NCI-H2107 (cell line): ENCODE results near the gene SAG.

ENCODE experiments used
- DNase-seq: peaks from one replicate; lab custom pipeline; 2025; lab: John Stamatoyannopoulos, UW

SAG gene

DNA sequence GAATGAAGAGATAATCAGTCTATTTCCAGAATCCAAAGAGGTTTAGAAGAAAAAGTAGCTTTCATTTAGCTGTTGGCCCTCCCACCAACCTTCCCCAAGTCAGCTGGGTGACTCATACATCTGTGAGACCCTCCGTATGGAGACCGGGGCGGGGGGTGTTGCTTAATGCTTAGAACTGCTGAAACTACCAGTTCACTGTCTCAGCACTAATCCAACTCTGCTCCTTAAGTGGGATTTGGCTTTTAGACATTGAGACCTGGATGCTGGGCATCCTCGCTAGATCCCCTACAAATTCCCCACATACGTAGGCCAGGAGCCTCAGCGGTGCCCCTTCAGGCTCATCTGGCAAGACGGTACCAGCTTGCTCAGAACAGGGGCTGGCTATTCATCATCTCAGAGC lies at the start of gene SAG:
Gene SAG (plus strand): TSS at position 252 of the 400 bp plus-strand sequence. CDS start 1,374 bp downstream, outside the sequence.
- DNase-seq = no peak

DNA sequence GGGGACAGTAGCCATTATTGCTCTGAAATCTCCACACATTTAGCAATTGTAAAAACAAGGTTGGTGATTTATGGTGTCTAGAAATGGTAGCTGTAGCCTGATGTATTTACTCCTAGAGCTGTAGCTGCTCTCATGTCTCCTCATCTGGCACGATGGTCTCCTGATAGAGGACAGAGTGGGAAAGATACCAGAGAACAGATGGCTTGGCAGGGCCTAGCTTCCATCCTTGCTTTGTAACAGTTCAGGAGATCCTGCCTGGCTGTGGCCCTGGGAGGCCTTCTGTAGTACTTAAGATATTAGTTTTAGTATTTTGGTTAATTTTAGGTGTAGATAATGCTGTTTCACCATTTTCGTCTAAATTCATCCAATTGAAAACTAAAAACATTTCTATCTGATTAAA lies 49.4 kb upstream of the SAG start:
- no peak for DNase-seq

DNA sequence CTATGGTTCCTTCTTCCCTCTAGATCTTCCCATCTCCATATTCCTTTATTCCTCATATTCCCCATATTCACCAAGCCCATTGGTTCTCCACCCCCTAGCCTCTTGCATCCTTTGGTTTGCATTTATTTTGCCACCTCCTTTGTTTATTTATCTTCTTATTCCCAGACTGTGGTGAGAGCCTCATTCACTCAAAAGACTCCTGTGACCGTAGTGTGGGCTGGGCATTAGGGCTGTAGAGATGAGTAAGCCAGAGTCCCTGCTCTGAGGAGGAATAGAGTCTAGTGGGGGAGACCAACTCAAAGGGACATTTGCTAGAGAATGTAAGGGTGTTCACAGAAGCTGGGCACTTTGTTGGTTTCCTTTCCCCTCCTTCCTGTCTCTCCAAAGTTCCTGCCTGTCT lies 47.9 kb upstream of the SAG start:
- no peak for DNase-seq

DNA sequence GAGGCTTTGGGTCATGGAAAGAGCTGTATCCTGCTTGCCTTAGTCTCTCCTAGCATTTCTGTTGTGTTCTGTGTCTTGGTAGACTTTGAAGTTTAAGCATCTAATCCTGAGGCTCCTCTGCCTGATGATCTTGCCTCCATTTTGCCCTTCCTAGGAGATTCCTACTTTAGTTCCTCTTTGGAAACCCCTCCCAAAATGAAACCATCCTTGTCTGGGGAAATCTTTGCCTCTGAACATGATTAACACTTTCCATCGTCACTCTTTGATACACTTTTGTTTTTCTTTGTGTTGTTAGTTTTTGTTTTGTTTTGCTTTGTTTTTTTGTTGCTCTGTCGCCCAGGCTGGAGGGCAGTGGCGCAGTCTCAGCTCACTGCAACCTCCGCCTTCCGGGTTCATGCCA lies 47.0 kb upstream of the SAG start:
- no peak for DNase-seq

DNA sequence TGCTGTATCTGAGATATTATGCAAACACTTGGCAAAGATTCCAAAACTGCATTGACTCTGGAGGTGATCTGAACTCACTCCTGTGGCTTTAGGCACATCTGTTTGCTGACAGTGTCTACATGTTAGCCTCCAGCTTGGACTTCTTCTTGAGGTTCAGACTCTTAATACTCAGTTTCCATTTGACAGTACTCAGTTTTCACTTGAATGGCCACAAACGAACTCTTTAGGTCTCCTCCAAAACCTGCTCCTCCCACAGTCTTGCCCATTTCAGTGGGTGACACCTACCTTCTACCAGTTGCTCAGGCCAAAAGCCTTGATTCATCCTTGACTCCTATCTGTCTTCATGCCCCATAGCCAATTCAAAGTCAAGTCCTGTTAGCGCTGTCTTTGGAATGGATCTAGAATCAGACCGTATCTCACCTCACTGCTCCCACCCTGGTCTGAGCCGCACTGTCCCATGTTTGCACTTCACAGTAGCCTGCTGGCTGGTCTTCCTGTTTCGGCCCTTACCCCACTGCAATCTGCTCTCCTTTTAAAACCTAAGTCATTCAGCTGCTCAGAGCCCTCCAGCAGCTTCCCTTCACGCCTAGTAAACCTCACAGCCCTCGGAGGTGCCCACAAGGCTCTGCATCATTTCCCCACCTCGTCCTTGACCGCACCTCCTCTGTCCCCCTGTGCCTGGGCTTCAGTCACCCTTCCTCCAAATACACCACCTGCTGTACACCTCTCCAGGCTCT lies 45.6 kb upstream of the SAG start:
- no peak for DNase-seq

DNA sequence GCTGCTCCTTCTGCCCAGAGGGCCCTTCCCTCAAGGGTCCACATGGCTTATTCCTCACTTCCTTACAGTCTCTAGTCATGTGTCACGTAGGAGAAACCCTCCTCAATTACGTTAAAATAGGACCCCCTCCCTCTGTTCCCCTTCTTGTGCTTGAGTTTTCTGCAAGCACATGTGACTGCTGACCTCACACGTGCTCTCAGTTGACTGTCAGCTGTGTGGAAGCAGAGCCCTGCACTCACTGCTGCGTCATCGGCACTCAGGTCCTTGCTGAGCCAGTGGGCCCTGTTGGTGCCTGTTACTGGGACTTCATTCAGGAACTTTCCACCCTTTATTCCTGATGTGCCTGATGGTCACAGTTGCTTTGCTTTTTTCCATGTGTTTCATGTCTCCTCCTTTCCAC lies 45.1 kb upstream of the SAG start:
- no peak for DNase-seq

DNA sequence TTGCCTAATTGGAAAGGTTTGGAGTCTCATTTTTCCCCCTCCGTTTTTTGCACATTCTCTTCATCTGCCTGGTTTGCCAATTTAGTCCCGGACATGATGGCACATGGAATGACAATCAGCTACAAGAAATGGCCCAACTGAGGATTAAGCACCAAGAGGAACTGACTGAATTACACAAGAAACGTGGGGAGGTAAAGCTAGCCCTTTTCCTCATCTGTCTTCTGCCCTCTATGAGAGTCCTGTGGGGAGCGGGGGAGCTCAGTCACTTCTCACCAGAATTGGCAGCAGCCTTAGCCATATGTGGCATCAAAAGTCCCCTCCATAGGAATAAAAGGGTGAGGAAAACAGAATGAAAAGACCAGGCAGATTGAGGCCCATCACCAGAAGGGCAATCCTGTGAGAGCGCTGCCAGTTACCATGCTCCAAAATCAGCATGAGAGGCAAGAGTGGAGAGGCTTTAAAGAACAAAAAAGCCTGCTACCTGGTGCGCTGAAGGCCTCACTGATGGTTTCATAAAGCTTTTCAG lies 44.5 kb upstream of the SAG start:
- DNase-seq = no peak

DNA sequence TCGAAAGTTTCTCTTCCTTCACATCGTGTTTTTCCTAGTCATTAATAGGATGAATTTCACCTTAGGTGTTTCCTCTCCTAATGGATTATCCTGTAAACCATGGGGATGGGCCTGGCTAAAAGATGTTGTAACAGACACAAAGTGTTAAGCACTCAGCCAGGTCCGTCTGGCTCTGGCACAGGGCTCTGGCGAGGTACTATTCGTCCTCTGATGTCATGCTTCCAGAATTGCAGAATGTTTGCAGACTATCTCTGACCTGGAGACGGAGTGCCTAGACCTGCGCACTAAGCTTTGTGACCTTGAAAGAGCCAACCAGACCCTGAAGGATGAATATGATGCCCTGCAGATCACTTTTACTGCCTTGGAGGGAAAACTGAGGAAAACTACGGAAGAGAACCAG lies 42.9 kb upstream of the SAG start:
- DNase-seq = no peak

DNA sequence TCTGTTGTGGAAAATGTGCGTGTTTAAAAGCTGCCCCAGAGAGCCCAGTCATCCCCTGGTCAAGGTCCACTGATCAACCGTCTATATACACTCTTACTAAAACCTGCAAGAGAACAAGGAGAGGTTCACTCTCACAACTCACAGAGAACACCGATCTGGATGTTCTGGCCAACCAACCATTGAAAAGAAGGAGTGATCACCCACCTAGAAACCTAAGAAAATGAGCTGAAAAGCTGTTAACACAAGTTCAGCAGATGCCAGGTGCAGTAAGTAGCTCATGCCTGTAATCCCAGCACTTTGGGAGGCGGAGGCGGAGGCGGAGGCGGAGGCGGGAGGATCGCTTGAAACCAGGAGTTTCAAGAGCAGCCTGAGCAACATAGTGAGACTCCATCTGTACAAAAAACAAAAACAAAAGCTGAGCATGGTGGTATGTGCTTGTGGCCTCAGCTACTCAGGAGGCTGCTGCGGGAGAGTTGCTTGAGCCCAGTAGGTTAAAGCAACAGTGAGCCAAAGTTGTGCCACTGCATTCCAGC lies 41.7 kb upstream of the SAG start:
- no peak for DNase-seq

DNA sequence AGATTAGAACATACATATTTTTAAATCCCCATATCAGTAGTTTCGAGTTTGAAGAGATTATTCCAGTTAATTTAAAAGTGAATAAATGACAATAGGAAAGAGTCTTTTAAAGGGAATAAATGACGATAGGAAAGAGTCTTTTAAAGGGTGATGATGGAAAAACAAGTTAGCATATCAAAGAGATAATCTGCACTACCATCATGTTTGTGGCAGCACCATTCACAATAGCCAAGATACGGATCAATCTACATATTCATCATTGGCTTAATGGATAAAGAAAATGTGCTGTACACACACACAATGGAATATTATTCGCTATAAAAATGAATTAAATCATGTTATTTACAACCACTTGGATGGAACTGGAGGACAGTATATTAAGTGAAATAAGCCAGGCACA lies 41.1 kb upstream of the SAG start:
- no peak for DNase-seq

DNA sequence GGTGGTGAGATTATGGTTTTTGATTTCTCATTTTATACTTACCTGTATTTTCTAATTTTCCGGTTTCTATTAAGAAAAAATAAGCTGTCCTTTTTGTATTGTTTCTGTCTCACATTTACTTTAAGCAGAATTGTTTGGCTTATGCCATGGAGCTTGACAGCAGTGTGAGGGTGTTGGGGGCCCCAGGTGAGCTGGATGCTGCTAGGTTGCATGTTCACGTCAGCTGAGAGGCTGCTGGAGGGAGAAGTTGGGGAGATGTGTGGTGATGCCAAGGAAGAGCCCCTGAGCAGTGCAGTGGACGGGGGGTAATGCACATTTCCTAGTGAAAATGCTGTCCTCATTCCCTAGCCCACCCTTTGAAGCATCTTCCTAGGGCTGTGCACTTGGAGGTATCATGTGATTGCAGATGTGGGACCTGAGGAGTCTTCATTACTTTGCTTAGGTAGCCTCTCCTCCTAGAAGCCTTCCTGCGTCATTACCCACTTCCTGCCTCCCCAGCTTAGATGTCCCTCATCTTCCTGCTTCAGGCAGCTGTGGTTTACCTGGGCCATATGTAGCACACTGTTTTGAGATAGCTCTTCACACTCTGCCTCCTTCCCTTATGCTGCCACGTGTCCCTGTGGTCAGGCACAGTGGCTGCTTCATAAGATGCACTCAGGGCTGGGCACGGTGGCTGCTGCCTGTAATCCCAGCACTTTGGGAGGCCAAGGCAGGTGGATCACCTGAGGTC lies 39.9 kb upstream of the SAG start:
- DNase-seq = no peak

DNA sequence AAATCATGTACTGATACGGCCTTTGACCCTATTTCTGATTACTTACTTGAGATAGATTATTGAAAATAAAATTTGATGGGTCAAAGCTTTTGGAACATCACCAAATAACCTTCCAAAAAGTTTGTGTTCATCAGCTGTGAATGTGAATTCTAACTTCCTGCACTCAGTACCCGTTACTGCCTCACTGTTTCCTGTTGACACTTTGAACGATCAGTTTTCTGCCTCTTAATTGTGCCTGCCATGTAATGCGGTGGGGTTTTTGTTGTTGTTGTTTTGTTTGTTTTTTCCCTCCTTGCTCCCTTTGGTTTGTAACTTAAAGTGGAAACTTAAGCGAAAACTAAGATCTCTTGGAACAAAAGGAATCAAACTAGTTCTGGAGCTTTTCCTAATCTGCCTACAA lies 37.2 kb upstream of the SAG start:
- DNase-seq = no peak

DNA sequence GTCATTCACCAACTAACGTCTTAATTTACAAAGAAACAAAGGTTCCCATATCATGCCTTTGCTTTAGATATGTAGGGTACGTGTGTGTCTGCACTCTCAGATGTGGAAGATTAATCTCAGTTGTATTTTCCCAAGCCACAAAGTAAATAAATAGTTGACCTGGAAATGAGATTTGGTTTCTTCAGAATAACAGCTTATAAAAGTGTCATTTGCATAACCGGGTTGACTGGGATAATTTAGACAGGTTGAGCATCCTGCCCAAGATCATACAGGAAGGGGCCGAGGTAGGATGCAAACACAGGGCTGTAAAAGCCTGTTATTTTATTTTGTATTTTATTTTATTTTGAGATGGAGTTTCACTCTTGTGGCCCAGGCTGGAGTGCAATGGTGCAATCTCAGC lies 36.7 kb upstream of the SAG start:
- DNase-seq = no peak

DNA sequence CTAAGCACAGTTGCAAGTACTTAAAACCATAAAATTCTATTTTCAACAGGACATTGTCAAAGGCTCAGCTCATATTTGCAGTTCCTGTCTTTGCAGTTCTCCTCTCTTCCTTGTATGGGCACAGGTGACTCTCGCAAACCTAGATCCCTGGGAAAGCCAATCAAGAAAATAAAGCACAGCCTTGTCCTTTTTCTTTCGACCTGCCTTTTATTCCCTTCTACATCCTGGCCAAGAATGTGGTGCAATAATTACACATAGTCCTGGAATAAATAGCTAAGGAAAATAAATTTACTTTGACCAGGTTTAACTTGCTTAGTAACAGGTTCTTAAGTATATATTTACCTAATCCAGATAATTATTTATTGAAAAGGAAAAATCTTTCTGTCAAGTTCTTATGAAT lies 35.9 kb upstream of the SAG start:
- no peak for DNase-seq

DNA sequence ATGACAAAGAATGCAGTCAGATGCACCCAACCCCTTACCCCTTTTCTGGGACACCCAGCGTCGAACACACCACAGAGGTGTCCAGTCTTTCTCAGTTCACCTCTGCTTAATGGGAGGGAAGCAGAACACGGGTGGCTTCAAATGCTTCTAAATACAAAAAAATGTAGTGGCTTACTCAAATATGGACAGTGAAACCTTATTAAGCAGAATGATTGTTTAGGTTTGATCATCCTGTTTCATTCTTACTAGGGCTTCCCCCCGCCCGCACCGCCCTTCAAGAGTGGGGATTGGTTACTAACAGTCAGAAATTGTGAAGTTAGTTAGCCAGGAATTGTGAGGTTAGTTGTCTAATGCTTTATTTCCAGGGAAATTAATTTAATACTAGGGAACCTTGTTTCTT lies 34.5 kb upstream of the SAG start:
- DNase-seq = no peak

DNA sequence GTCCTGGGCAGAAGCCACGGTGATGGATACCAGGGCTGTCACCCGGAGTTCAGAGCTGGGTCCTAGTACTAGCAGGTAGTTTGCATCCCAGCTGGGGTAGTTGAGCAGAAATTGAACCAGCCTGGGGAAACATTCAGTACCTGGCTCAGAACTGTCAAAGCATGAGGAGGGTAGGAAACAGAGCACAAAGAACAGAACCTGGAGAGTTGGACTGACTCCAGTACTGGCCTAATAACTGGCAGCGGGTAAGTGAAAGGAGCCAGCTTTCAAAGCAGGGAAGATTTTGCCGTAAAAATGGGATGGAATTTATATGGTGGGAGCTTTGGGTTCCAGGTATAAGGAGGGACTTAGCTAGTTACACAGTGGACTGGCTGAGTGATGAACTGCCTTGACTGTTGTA lies 32.4 kb upstream of the SAG start:
- DNase-seq = no peak

DNA sequence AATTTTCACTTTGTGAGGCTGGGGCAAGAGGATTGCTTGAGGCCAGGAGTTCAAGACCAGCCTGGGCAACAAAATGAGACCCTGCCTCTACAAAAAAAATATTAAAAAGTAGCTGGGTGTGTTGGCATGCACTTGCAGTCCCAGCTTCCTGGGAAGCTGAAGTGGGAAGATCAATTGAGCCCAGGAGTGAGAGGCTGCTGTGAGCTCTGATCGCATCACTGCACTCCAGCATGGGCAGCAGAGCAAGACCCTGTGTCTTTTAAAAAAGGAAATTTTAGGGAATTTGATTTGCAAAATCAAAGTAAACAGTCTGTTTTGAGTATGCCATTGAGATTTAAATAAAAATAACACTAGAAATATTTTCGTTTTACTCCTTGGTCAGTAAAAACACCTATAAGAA lies 28.7 kb upstream of the SAG start:
- DNase-seq = no peak

DNA sequence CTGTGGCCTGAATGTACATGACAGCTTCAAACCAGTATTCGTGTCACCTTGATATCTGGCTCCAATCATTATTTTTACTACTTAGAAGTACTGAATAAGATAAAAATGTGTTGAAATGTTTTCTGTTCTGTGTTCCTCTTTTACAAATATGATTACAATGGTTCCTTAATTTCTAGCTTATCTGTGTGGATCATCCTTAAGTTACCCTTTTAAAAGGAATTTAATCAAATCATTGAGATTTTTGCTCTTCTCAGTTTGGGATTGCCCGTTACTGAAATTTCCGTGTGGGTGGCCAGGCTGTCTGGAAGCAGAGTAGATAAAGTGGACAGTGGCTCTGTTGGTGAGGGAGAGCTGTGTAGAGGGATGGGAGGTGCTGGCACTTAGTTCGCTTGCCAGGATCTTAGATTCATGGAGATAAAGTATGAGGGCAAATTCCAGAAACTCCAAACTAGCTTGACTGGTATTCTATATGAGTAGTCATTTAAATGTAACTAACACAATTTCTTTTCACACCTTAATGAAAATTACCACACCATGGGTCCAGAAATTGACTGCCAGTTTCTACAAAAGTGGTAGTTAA lies 27.4 kb upstream of the SAG start:
- DNase-seq = no peak

DNA sequence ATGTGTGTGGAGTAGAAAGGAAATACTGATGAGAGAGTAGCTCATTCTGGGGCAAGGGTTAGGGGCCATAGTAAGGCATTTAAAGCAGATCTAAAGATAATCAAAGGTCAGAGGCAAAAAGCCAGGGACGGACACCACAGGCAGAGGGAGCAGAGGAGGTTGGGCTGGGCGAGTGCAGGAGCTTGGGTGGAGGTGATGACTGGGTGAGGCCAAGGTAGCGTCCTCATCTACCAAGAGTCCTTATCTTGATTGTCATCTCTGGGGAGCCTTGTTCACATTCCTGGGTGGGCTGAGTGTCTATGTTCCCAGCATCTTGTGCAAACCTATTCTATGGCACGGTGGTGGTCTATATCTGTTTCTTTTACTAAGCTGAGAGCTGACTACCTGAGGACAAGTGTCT lies 26.1 kb upstream of the SAG start:
- DNase-seq = no peak

DNA sequence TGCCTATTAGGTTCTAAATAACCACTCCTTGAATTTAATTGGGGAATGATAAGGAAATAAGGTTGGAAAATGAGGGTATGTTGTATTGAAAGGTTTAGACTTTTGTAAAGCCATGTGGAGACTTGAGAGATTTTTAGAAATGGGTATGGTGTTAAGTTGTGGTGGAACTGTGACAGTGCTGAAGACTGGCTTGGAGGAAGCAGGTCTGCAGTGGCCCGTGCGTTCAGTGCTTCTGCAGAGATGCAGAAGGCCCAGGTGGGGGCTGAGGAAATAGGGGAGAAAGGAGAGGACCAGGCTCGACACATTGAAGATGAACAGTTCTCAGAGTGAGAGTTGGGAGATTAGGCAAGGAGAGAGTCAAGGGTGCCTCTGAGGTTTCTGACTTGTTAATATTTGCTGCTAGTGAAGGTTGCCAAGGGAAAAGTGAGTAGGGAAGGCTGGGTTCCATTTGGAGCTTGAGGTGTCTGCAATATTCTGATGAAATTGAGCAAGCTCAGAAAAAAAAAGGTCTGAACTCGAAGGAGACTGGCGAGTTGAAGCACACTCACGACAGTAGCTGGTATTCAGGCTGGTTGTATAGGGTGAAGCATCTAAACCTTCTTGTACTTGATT lies 25.5 kb upstream of the SAG start:
- no peak for DNase-seq

DNA sequence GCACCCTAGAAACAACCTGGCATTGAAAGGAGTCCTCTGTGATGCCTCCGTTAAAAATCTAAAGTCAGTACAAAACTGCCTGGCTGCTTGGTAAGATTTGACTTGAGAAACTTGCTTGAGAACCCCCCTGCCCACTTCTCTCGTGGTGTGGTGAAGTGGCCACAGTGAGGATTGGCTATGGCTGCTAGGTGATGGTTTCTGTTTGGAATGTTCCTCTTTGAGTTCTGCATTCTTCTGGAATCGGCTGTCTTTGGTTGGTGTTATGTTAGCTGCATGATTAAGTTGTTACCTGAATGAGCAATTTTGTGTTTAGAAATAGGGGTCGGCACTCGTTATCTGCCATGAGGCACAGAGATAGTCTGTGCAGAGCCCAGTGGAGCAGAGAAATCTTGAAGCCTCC lies 21.7 kb upstream of the SAG start:
- no peak for DNase-seq

DNA sequence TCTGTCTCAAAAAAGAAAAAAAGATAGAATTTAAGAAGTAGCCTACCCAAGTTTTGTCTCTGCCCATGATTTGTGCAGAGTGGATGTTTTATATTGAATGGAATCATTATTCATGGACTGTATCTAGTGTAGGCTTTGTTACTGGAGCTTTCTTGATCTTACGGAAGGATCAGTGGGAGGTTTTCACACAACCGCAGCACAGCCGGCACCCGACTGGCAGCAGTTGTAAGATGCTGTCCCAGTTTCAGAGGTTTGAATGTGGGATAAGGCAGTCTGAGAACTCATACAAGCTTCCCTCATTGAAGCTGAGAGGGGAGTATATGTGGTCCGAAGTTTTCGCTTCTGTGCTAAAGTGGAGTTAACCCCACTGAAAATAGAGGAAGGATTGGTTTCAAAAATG lies 19.7 kb upstream of the SAG start:
- DNase-seq = no peak

DNA sequence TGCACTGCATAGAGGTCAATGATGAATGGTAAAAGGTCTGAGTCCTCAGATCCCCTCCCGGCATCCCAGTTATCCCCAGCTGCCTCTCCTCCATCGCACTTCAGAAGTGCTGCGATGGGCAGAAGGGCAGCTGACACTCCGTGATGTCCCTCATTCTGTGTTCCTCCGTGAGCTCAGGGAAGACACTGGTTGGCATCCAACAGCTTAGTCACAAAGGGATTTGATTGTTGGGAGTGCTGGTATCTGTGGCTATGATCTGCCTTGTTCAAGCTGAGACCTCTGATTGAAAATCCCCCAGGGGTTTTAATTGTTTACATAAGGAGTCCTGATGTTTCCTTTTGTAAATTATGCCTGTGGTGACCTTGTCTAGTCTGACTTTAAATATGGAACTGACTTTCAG lies 19.0 kb upstream of the SAG start:
- DNase-seq = no peak
